HEK293 (cell line): Measurements from ENCODE around the gene CLEC2A.

Experiments used
- CTCF ChIA-PET: fragments of 350-600 bp; formaldehyde crosslinking; extraction: SDS; loops from one replicate; lab custom pipeline; 2021; ENCODE audit warnings: antibody characterized with exemption; lab: Yijun Ruan, JAX
- POLR2A ChIA-PET: fragments of 300-600 bp; formaldehyde crosslinking; extraction: SDS; loops from one replicate; lab custom pipeline; 2020; ENCODE audit warnings: antibody characterized with exemption, inconsistent platforms; lab: Yijun Ruan, JAX
- H3K27ac ChIP-seq: fragments of 200-500 bp; sonication (Bioruptor generic); 2 replicates; pipeline ENCODE4 v1.5.1; 2014; ENCODE audit warnings: low read depth, low read length, control low read depth, inconsistent platforms; ENCODE audit errors: extremely low read depth
- H3K36me3 ChIP-seq, 2 experiments: fragments of 200-500 bp in 1 of 2; sonication (Bioruptor generic) in 1 of 2; 1 replicate in 1 of 2; 2 replicates in 1 of 2; pipeline ENCODE4 v1.5.1; 2014 to 2017; ENCODE audit warnings: inconsistent platforms in 2 of 2, low read length in 2 of 2; ENCODE audit not compliant: control insufficient read depth in 2 of 2, insufficient read depth in 1 of 2
- H3K4me1 ChIP-seq: fragments of 200-500 bp; sonication (Bioruptor generic); 2 replicates; pipeline ENCODE4 v1.5.1; 2014; ENCODE audit warnings: mild to moderate bottlenecking, low read length, inconsistent platforms; ENCODE audit not compliant: control insufficient read depth, insufficient read depth
- H3K4me3 ChIP-seq: 2 replicates; pipeline ENCODE4 v1.5.1; 2011; ENCODE audit warnings: low read depth, mild to moderate bottlenecking, control low read depth, low read length, moderate library complexity
- H3K9me3 ChIP-seq: fragments of 200-500 bp; sonication (Bioruptor generic); 2 replicates; pipeline ENCODE4 v1.5.1; 2014; ENCODE audit warnings: low read depth, low read length, inconsistent platforms; ENCODE audit not compliant: control insufficient read depth, insufficient read depth
- BCL11A ChIP-seq: fragments of 450-650 bp; formaldehyde crosslinking; IDR thresholded peaks from 2 replicates; pipeline ENCODE4 v1.5.1; 2016; ENCODE audit warnings: low read depth, missing biosample characterization, missing genetic modification characterization
- IKZF3 ChIP-seq: fragments of 450-650 bp; IDR thresholded peaks from 2 replicates; pipeline ENCODE4 v1.5.0; 2018; ENCODE audit warnings: missing biosample characterization, mild to moderate bottlenecking, missing genetic modification characterization, moderate library complexity
- PRDM1 ChIP-seq: fragments of 450-650 bp; formaldehyde crosslinking; IDR thresholded peaks from 2 replicates; pipeline ENCODE4; 2016; ENCODE audit warnings: missing biosample characterization, missing genetic modification characterization
- ZBTB20 ChIP-seq: fragments of 450-650 bp; formaldehyde crosslinking; IDR thresholded peaks from 2 replicates; pipeline ENCODE4 v1.5.1; 2016; ENCODE audit warnings: missing biosample characterization, missing genetic modification characterization
- ZEB2 ChIP-seq: fragments of 450-650 bp; formaldehyde crosslinking; IDR thresholded peaks from 2 replicates; pipeline ENCODE4 v1.5.1; 2016; ENCODE audit warnings: missing biosample characterization, missing genetic modification characterization
- ZNF114 ChIP-seq: fragments of 450-650 bp; formaldehyde crosslinking; IDR thresholded peaks from 2 replicates; pipeline ENCODE4 v1.5.0; 2017; ENCODE audit warnings: missing biosample characterization, missing genetic modification characterization
- ZNF138 ChIP-seq: fragments of 450-650 bp; formaldehyde crosslinking; IDR thresholded peaks from 2 replicates; pipeline ENCODE4 v1.5.1; 2016; ENCODE audit warnings: missing biosample characterization, missing genetic modification characterization, borderline replicate concordance
- ZNF155 ChIP-seq: fragments of 450-650 bp; formaldehyde crosslinking; IDR thresholded peaks from 2 replicates; pipeline ENCODE4 v1.5.1; 2016; ENCODE audit warnings: missing biosample characterization, missing genetic modification characterization
- ZNF16 ChIP-seq: fragments of 450-650 bp; formaldehyde crosslinking; IDR thresholded peaks from 2 replicates; pipeline ENCODE4 v1.5.1; 2016; ENCODE audit warnings: low read depth, missing biosample characterization, missing genetic modification characterization
- ZNF169 ChIP-seq: fragments of 450-650 bp; formaldehyde crosslinking; IDR thresholded peaks from 2 replicates; pipeline ENCODE4 v1.5.1; 2016; ENCODE audit warnings: missing biosample characterization, missing genetic modification characterization
- ZNF223 ChIP-seq: fragments of 450-650 bp; formaldehyde crosslinking; IDR thresholded peaks from 2 replicates; pipeline ENCODE4 v1.5.1; 2016; ENCODE audit warnings: missing biosample characterization, missing genetic modification characterization
- ZNF350 ChIP-seq: fragments of 450-650 bp; formaldehyde crosslinking; IDR thresholded peaks from 2 replicates; pipeline ENCODE4 v1.5.0; 2017; ENCODE audit warnings: missing biosample characterization, mild to moderate bottlenecking, missing genetic modification characterization
- ZNF394 ChIP-seq: fragments of 450-650 bp; formaldehyde crosslinking; IDR thresholded peaks from 2 replicates; pipeline ENCODE4 v1.5.1; 2016; ENCODE audit warnings: missing biosample characterization, missing genetic modification characterization, mild to moderate bottlenecking, moderate library complexity, borderline replicate concordance
- ZNF426 ChIP-seq: fragments of 450-650 bp; formaldehyde crosslinking; IDR thresholded peaks from 2 replicates; pipeline ENCODE4 v1.5.1; 2017; ENCODE audit warnings: missing biosample characterization, missing genetic modification characterization, mild to moderate bottlenecking, inconsistent platforms, moderate library complexity
- ZNF433 ChIP-seq: fragments of 450-650 bp; formaldehyde crosslinking; IDR thresholded peaks from 2 replicates; pipeline ENCODE4 v1.5.1; 2016; ENCODE audit warnings: missing biosample characterization, missing genetic modification characterization, low read depth
- ZNF501 ChIP-seq: fragments of 450-650 bp; formaldehyde crosslinking; IDR thresholded peaks from 2 replicates; pipeline ENCODE4 v1.5.1; 2016; ENCODE audit warnings: missing biosample characterization, missing genetic modification characterization
- ZNF530 ChIP-seq: fragments of 450-650 bp; formaldehyde crosslinking; IDR thresholded peaks from 2 replicates; pipeline ENCODE4 v1.5.1; 2016; ENCODE audit warnings: low read depth, missing biosample characterization, missing genetic modification characterization
- ZNF544 ChIP-seq: fragments of 450-650 bp; formaldehyde crosslinking; IDR thresholded peaks from 2 replicates; pipeline ENCODE4 v1.5.0; 2017; ENCODE audit warnings: missing biosample characterization, missing genetic modification characterization
- ZNF555 ChIP-seq: fragments of 450-650 bp; formaldehyde crosslinking; conservative IDR thresholded peaks from 2 replicates; pipeline ENCODE4 v1.5.1; 2017; ENCODE audit warnings: missing biosample characterization, mild to moderate bottlenecking, missing genetic modification characterization, inconsistent platforms
- ZNF571 ChIP-seq: fragments of 450-650 bp; formaldehyde crosslinking; IDR thresholded peaks from 2 replicates; pipeline ENCODE4 v1.5.0; 2017; ENCODE audit warnings: missing biosample characterization, missing genetic modification characterization
- ZNF843 ChIP-seq: fragments of 450-650 bp; formaldehyde crosslinking; IDR thresholded peaks from 2 replicates; pipeline ENCODE4 v1.5.1; 2016; ENCODE audit warnings: missing biosample characterization, missing genetic modification characterization
- TF ChIP-seq, protein P1 (sequence below): fragments of 450-650 bp; formaldehyde crosslinking; optimal IDR thresholded peaks from 2 replicates; pipeline ENCODE3; 2016; ENCODE audit warnings: missing biosample characterization, mild to moderate bottlenecking, missing genetic modification characterization
- TF ChIP-seq, protein P2 (sequence below): sonication (generic); formaldehyde crosslinking; IDR thresholded peaks from 2 replicates; pipeline ENCODE4 v1.8.1; 2022; ENCODE audit warnings: mild to moderate bottlenecking, moderate library complexity, missing genetic modification reagents

CLEC2A gene

DNA sequence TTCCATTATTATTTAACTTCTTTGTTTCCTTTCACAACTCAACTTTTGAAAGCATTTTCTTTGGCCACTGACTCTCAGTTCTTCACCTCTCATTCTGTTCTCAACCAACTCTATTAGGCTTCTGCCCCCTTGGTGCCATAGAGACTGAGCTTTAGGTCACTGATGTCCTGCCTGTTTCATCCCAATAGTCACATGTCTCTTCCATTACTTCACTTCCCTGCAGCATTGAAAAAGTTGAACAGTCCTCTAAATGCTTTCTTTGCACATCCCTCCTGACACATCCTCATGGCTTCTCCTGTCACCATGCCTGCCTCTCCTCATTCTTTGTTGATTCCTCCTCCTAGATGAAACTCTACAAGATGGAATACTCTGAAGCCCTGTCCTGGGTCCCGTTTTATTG is 41.8 kb upstream of the CLEC2A start:
- TF ChIP-seq ZBTB20 (tag by site-specific recombination) = no peak
- no peak for TF ChIP-seq ZNF223 (tag by site-specific recombination)
- POLR2A ChIA-PET = no interaction called here
- Histone ChIP-seq H3K36me3 (no peaks in the 10 kb centered on the region), H3K4me3 (no peak overlapping the region), H3K9me3 (no peaks in the 10 kb centered on the region), H3K4me1 (no peaks in the 10 kb centered on the region), H3K27ac (no peak overlapping the region)
- CTCF ChIA-PET = no interaction called here

DNA sequence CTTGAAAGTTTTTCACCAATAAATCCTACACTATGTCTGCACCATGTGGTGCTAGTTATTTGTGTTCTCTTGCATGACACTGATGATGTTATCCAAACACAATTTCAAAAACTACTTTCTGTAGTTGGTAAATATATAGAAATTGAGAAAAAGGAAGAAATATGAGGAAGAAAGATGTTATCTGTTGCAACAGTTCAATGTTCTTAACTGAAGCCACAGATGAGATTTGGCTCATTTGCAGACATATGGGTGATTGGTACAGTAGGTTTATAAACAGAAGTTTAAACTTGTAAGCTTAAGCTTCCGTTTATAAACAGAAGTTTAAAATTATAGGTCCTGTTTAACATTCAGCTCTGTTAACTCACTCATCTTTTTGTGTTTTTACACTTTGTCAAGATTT is 39.0 kb upstream of the CLEC2A start, which contains the start of gene CLEC12A:
Gene CLEC12A (plus strand): TSS at position 229 of the 400 bp plus-strand sequence. CDS start 188 bp downstream, outside the sequence.
- no peaks in the 10 kb centered on the region for H3K9me3 ChIP-seq
- no peaks in the 10 kb centered on the region for H3K4me1 ChIP-seq
- no peak within 1 kb of the TSS for H3K27ac ChIP-seq
- TF ChIP-seq BCL11A (tag by site-specific recombination) (no peak), ZNF394 (tag by site-specific recombination) (no peak), ZNF501 (tag by site-specific recombination) (no peak), ZEB2 (no peak)
- POLR2A ChIA-PET = no interaction called here
- no peak within 1 kb of the TSS for H3K4me3 ChIP-seq
- CTCF ChIA-PET = no interaction called here
- H3K36me3 ChIP-seq = no peaks in the 10 kb centered on the region

DNA sequence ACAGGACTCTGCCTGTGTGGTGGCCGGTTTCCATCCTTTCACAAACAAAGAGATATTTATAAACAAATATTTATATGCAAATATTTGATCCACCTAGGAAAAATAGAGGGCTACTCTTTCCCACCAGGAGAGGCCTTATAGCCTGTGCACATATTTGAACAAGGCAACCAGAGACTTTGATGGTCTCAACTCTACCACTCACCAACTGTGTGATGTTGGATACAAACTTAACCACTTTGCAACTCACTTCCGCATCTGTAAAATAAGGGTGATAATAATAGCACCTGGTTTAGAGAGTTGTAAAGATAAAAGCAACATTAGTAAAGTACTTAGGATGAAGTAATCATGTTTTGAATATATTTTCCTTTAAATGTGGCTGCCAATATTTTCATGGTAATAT is 37.5 kb upstream of the CLEC2A start:
- ChIA-PET CTCF (interaction anchor here (0.6 kb wide), 1 partner anchor 218 kb away, joined by 3 read pairs; no protein-coding TSS in a partner anchor), POLR2A (no interaction called here)
- H3K36me3 ChIP-seq = no peaks in the 10 kb centered on the region
- H3K4me1 ChIP-seq = no peaks in the 10 kb centered on the region
- H3K9me3 ChIP-seq = no peaks in the 10 kb centered on the region
- H3K27ac ChIP-seq = no peak overlapping the region
- no peak overlapping the region for H3K4me3 ChIP-seq
- TF ChIP-seq ZNF114 (tag by site-specific recombination) (no peak), ZNF571 (no peak), PRDM1 (tag by site-specific recombination) (no peak), IKZF3 (tag by site-specific recombination) (no peak), ZNF843 (no peak), ZNF16 (tag by site-specific recombination) (no peak)
- TF ChIP-seq, protein P1, sequence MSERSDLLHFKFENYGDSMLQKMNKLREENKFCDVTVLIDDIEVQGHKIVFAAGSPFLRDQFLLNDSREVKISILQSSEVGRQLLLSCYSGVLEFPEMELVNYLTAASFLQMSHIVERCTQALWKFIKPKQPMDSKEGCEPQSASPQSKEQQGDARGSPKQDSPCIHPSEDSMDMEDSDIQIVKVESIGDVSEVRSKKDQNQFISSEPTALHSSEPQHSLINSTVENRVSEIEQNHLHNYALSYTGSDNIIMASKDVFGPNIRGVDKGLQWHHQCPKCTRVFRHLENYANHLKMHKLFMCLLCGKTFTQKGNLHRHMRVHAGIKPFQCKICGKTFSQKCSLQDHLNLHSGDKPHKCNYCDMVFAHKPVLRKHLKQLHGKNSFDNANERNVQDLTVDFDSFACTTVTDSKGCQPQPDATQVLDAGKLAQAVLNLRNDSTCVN (tag by site-specific recombination) = no peak
- TF ChIP-seq, protein P2, sequence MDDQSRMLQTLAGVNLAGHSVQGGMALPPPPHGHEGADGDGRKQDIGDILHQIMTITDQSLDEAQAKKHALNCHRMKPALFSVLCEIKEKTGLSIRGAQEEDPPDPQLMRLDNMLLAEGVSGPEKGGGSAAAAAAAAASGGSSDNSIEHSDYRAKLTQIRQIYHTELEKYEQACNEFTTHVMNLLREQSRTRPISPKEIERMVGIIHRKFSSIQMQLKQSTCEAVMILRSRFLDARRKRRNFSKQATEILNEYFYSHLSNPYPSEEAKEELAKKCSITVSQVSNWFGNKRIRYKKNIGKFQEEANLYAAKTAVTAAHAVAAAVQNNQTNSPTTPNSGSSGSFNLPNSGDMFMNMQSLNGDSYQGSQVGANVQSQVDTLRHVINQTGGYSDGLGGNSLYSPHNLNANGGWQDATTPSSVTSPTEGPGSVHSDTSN = no peak

DNA sequence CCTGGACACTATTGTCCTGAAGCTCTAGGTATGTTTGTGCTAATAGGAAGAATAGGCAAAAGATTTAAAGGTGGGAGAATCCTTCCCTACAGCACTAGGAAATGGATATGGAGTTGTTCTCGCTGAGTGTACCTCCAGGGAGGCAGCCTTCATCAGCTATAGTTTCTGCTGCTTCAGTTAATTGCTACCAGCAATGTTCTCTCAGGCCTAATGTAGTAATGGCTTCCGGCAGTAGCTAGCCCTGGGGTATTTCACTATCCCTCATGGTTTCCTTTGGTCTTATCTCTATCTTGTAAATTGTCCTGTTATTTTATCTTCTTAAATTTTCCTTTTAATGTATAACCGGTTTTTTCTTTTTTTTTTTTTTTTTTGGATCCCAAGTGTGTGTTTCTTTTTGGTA is 29.7 kb upstream of the CLEC2A start:
- no peak for TF ChIP-seq ZNF155 (tag by site-specific recombination)
- TF ChIP-seq ZNF530 (tag by site-specific recombination) = no peak
- TF ChIP-seq ZNF138 (tag by site-specific recombination) = no peak
- no peak for TF ChIP-seq ZNF555 (tag by site-specific recombination)
- TF ChIP-seq ZNF169 = no peak
- no peak for TF ChIP-seq ZNF544 (tag by site-specific recombination)
- no peak for TF ChIP-seq IKZF3 (tag by site-specific recombination)
- no peak for TF ChIP-seq ZNF350
- no peak for TF ChIP-seq ZNF433
- no peak for TF ChIP-seq ZNF426 (tag by site-specific recombination)
- POLR2A ChIA-PET = no interaction called here
- H3K36me3 ChIP-seq = no peaks in the 10 kb centered on the region
- no peaks in the 10 kb centered on the region for H3K4me1 ChIP-seq
- CTCF ChIA-PET = no interaction called here
- H3K27ac ChIP-seq = no peak overlapping the region
- no peaks in the 10 kb centered on the region for H3K9me3 ChIP-seq
- H3K4me3 ChIP-seq = no peak overlapping the region
